ENCODE results near the gene CYP24A1. TPM values are rescaled to one million over a fixed set of nuclear protein-coding genes. Genes with fewer than 3 reads are reported as not detected.

Gene CYP24A1
- total RNA-seq, 1 donor from 2014 or later, result 10.4 TPM

DNA sequence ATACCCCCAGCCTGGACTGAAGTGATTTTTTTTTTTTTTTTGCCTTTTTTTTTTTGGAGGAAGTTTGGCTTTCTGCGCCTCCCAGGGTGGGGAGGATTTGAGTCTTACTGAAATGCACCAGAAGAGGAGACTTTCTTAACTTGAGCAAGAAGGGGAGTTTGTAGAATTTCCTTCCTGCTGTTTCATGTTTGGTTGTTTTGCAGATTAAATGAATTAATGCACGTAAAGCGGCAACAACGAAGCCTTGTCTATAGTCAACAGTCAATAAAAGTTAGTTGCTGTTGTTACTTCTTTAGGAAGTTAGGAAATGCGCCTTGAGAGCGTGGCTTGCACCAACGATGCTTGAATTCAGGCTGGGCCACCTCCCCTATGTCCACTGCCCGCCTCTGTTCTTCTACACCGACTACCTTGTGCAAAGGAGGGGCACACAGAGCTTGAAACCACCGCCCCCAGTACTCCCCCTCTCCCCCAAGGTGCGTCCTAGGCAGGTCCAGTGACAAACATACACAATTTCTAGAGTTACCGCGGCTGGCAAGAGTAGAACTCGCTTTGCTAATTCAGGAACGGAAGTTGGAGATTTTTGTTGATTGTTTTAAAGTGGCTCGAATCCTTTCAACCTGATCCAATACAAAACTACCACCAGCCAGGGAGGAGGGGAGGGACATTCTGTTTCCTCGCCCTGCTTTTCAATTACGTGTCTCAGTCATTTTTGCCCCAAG, 830 bp upstream of the CYP24A1 start:
- DNase-seq (ENCODE audit: low spot score), result no peak

DNA sequence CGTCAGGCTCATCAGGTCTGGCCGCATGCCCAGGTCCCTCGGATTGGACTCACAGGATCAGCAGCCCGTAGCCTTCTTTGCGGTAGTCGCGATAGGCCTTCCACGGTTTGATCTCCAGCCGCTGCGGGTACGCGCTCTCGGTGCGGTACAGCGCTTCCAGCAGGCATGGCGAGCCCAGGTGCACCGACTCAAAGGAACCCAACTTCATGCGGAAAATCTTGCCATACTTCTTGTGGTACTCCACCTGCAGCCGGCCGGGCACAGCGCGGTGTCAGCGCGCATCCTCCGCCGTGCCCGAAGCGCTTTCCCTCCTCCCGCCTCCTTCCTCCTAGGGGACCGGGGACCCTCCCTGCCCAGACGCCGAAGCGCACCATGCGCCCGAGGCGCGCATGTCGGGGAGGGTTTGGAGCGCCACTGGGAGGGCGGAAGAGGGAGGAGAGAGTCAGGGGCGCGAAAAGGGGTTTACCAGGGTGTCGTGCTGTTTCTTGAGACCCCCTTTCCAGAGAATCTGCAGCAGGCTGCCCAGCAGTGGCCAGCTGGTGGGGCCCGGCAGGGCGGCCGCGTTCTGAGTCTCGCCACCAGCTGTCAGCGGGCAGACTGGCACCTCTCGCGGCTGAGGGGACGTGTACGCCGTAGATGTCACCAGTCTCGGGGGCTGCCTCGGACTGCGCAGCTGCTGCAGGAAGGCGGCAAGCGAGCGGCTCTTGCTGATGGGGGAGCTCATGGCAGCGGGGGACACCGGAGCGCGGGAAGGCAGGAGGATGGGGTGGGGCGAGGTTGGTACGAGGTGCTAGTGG, 732 bp downstream of the CYP24A1 start:
- DNase-seq (ENCODE audit: low spot score), result no peak

DNA sequence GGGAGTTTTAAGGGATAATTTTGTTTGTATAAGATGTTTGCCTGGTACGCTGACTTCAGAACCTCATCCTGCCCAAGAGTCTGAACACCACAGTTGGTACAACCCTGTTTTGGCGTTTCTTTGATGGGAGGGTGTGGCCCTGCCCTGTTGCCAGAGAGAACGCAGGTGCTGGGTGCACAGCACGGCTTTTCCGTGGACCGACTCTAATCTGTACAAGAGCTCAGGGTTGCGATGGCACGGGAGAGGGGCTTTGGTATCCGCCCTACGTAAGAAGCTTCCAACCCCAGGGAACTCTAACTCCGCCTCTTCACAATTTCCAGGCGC, 1.3 kb downstream of the CYP24A1 start:
- no peak for DNase-seq (ENCODE audit: low spot score)

DNA sequence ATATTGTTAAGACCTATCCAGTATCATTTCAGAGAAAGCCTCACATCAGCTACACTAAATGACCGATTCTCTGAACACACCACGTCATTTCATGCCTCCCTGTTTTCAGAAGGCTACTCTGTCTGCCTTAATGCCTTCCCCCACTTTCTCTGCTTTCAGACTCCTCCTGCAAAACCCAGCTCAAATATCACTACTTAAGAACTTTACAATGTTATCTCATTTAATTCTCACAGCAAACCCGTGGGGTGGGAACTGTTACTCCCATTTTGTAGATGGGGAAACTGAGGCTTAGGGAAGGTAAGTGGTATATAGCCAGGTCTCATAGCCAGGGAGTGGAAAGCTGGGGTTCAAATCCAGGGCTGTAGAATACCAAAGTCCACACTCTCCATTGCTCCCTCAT, 2.8 kb downstream of the CYP24A1 start:
- no peak for DNase-seq (ENCODE audit: low spot score)

DNA sequence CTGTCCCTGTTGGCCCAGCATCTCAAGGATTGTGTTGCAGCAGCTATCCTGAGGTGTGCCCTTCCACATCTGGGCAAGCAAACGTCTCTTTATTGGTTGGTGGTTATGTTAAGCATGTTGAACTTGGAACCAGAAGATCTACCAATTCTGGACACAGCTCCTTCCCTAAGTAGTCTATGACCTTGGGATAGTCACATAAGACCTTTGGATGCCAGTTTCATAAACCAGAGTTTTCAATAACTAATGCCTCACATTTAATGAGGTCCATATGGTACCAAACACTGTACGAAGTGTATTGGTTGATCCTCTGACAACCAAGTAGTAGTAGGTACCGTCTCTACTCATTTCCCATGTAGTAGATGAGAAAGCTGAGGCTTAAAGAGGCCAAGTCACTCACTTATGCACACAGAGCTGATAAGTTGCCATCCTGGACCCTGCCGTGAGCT, 3.7 kb downstream of the CYP24A1 start:
- no peak for DNase-seq (ENCODE audit: low spot score)

DNA sequence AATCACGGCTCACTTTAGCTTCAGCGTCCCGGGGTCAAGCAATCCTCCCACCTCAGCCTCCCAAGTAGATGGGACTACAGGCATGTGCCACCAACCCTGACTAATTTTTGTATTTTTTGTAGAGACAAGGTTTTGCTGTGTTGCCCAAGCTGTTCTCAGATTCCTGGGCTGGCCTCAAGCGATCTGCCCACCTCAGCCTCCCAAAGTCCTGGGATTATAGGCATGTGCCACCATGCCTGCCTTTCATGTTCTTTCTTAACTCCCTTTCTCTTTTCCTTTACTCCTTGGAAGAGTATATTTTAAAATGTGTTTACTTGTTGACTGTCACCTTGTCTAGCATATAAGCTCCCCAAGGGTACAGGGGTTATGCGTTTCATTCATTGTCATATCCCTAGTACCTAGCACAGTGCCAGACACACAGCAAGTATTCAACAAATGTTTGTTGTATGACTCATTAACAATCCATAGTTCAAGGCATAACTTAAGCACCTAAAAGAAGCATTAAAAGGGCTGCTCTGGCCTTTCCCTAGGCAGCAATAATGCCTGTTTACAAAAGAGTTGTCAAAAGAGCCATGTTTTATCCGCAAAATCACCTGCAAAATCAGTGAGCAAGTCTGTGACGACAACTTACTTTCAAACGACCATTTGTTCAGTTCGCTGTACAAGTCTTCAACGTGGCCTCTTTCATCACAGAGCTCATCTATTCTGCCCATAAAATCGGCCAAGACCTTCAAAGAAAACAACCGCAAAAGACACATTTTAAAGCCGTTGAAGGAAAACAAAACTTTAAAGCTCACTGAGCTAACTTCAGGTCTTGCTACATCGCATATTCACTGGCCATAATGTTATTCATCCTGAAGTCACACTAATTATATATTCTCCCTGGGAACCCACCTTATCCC, 4.6 kb downstream of the CYP24A1 start:
- no peak for DNase-seq (ENCODE audit: low spot score)

DNA sequence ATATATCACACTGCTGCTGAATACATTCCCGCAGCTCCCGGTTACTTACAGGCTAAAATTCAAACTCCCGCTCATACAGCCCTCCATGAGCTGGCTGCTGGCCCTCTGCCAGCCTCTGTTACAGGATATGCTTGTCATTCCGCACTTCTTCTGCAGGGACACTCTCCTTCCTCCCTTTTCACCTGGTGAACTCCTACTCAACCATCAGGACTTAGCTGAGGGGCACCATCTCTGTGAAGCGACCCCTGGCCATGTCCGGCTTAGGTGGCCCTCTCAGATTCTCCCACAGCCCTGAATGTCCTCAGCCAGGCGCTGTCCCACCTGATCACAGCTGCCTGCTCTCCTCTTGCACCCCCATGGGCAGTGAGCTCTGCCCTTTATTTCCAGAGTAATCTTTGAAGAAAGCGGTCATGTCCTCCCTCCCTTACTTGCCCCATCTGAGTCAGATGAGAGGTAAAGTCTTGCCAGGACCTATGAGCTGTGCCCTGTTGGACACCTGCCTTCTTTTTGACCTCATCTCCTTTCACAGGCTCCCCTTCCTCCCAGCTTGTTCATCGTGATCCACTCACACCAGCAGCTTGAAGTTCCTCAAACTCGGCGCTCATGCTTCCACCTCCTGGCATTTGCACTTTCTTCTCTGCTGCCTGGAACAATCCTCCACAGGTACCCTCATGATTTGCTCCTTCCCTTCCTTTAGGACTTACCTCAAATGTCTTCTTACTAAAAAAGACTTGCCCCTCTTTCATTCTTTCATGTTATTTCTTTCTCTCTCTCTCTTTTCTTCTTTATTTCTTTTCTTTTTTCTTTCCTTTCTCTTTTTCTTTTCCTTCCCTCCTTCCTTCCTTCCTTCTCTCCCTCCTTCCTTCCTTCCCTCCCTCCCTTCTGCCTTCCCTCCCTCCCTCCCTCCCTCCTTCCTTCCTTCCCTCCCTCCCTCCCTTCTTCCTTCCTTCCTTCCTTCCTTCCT, 5.6 kb downstream of the CYP24A1 start:
- no peak for DNase-seq (ENCODE audit: low spot score)

DNA sequence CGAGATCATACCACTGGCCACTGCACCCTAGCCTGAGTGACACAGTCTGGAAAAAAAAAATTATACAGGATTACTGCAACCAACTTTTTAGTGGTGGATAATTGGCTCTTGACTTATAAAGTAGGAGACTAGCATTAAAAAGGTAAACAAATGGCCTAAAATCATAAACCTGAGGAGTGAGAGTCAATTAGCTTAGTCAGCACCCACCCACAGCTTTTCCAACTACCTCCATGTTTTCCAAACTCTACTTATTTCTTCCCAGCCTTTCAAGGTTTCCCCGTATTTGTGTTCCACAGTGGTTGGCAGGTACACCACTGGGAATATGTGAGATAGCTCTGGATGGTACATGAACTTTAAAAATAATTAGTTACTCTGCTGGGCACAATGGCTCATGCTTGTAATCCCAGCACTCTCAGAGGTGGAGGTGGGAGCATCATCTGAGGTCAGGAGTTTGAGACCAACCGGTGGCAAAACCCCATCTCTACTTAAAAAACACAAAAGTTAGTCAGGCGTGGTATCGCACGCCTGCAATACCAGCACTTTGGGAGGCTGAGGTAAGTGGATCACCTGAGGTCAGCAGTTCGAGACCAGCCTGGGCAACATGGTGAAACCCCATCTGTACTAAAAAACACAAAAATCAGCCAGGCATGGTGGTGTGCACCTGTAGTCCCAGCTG, 6.7 kb downstream of the CYP24A1 start:
- no peak for DNase-seq (ENCODE audit: low spot score)

DNA sequence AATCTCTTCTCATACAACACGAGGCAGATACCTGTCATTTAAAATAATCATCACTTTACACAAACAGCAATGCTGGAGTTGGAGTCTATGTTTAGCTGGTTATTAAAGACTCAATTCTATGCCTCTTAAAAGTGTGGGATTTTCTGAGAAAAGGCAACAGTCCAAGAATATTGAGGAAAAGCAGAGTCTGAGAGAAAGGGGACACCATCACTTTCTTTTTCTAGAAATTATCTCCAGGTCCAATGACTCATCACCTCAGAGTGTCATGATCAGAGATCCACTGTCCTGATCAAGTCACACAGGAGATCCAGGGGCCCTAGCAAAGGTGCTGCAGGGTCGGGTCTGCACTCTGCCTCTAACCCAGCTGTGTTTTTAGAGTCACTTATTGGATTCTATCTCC, 8.0 kb downstream of the CYP24A1 start:
- no peak for DNase-seq (ENCODE audit: low spot score)

DNA sequence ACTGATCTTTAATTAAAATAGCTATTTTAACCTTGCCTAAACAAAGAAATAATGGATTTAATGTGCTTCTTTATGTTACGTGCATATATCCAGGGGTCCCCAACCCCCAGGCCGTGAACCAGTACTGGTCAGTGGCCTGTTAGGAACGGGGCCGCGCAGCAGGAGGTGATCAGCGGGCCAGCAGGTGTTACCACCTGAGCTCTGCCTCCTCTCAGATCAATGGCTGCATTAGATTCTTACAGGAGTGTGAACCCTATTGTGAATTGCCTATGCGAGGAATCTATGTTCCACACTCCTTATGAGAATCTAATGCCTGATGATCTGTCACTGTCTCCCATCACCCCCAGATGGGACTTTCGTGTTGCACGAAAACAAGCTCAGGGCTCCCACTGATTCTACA, 8.8 kb downstream of the CYP24A1 start:
- DNase-seq (ENCODE audit: low spot score), result no peak

DNA sequence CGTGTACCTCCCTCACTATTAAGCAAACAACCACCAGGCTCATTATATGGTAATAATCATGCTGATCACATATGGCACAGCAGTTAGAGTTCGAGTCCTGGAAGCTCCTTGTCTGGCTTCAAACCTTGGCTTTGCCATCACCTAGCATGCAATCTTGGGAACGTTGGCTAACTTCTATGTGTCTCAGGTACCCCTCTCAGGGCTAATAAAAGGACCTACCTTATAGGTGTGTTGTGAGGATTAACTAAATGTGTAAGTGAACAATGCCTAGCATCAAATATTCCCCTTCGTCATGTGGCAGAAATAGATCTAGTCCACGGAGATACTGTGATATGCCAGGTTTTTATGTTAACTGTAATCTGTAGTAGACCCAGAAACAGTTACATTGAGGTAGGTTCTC, 10.4 kb downstream of the CYP24A1 start:
- DNase-seq (ENCODE audit: low spot score), result no peak

DNA sequence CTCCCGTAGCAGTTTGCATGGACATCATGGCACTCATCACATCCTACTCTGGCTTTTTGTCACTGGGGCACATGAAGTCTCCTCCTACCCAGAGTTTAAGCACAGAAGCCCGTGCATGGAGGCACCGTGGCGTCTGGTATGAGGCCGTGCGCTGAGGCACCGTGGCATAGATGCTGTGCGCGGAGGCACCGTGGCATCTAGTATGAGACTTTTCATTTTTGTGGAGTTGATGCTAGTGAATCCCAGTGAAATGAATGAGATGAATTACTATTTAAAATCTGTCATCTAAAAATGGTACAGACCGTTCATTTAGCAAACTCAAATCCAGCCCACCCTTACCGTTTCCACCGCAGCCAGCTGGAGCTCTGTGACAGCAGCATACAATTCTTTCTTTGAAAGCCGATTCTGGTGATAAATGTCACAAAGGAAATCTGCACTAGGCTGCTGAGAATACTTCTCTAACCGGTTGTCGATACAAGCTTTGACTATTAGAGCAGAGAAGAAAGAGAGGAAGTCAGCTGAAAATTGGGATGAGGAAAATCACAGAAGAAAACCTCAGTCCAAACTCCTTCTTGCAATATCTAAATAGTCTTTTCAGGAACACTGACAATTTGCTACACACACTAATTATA, 11.3 kb downstream of the CYP24A1 start:
- DNase-seq (ENCODE audit: low spot score), result no peak

DNA sequence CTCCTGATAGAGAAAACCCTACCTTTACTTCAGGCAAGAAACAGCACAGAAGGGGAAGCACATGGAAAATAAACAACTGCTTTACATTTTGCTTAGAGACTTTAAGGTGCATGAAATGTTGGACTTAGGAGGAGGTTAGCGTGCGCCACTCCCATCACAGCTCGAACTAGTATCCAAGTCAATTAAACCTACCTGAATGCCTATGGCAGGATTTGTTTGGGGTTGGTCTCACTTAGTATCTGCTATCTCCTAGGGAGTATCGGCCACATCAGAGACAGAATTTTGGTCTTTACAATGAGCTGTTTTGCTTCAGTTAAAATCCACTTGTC, 12.0 kb downstream of the CYP24A1 start:
- no peak for DNase-seq (ENCODE audit: low spot score)

DNA sequence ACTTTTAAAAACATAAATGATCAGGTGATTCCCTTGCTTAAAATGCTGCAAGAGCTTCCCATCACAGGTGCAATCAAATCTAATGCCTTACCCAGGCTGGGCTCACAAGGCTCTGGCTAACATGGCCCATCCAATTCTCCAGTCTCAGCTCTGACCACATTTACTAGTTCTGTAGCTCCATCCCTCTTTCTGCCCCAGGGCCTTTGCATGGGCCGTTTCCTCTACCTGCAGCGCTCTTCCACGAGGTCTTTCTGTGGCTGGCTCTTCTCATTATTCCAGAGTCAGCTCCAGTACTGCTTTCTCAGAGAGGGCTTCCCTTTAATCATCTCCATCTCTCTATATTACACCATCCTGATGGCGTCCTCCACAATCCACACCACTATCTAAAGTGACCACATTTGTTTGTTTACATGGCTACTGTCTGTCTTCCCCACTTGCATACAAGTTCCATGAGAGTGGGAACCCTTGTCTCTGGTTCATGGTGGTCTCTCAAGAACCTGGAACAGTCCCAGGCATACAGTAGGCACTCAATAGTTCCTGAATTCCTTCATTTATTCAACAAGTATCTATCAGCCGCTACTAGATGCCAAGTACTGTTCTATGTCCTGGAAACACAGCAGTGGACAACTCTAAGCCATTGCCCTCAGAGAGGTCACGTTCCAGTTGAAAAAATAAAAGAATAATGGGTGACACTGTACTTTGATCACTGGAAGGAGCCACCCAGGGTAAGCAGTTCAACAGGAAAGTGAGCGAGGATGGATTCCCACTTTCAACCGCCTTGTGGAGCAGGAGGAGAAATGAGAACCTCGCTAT, 12.6 kb downstream of the CYP24A1 start:
- DNase-seq (ENCODE audit: low spot score), result no peak

DNA sequence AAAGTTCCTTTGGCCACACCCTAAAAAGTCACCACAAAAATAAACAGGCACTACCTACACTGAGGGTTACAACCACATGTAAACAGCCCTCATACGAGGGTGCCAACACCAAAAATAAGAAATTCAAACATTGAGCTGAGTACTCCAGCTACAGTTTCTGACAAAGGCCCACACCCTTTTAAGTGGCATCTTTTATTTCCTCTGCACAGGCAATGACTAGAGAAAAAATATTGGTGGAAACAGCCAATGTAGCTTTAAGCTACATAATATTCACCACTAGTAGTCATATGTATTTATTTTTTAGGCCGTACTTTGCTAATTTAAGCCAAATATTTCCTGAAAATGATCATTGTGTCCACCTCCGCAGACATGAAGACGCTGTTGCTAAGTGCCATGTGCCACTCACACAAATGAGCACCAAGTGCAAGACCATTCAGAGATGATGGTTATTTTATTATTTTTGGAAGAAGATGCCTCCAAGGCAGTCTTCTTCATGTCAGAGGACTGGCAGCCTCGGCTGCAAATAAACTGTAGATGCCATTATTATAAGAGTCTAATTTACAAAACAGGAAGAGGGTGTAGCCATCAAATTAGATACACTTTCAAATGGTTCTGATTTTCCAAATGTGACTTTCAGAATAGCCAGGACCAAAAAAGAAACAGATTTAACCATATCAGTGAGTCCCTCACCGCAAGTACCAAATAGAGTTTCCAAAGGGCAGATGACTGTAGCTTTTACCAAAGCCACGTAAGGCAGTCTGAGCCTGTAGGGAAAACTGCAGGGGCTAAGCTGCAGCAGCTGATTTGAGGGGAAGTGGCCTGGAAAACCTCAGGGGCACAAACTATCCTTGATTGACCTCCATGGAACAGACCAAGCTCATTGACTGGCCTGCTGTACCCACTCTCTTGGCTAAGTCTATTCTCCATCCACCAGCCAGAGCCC, 13.4 kb downstream of the CYP24A1 start:
- no peak for DNase-seq (ENCODE audit: low spot score)

DNA sequence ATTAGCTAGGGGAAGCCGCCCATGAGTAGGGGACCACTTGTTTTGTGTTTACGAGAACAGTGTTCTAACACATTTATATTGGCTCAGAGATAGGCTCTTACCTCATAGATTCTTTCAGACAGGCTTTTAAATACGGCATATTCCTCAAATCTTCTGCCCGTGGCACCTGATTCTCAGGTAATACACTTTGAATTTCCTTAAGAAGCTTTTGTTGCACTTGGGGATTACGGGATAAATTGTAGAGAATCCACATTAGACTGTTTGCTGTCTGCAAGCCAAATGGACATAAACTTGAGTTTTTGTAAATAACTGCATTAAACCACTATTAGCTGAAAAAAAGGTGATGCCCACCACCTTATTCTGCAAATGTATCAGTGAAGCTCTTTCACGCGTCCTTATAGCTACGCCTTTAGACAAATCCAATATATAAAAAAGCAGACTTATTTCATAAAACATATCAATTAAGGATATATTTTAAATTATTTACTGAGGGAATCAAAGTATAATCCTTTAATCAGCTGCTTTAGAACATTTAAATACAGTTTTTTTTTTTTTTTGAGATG, 14.8 kb downstream of the CYP24A1 start:
- no peak for DNase-seq (ENCODE audit: low spot score)

DNA sequence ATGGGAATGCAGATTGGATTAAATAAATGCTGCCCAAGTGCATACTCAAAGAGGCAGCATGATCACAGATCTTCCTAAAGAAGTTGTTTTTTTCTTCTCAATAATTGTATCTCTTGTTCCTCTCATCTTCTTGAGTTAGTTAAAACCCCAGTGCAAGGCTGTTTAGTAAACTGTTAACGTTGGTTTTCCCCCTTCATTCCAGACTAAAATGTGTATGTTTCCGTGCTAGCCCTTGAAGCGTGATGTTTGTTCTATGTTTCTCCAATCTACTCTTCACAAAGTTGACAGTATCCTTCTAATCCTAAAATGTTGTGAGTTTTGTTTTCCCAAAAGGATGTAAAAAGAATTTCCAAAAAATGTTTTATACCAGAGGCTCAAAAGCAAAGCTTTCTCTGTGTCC, 15.6 kb downstream of the CYP24A1 start:
- DNase-seq (ENCODE audit: low spot score), result no peak

Measured in ureter (tissue), 1 donor.